NK-92 (cell line): Measurements from ENCODE around the gene KRTAP4-3.
"Not testable (repeated sequence)": the region's sequence is repeated elsewhere in the genome, so short reads cannot be mapped to it uniquely, and the experiment has no call there.

Experiments used
- DNase-seq: peaks from one replicate; lab custom pipeline; 2025; ENCODE audit not compliant: unreplicated experiment; lab: John Stamatoyannopoulos, UW

Gene KRTAP4-3

GRCh38 chr17:41168121-41168520, at the start of gene KRTAP4-3:
Gene KRTAP4-3, minus strand, starts transcription at chr17:41168221. Its CDS starts 49 bp downstream, at chr17:41168172.
- no peak for DNase-seq

- no peak for DNase-seq
Measured at GRCh38 chr17:41215681-41216080, 47.7 kb upstream of the KRTAP4-3 start.

GRCh38 chr17:41212524-41213169, 44.6 kb upstream of the KRTAP4-3 start:
- no peak for DNase-seq

GRCh38 chr17:41211845-41212466, 43.9 kb upstream of the KRTAP4-3 start:
- no peak for DNase-seq

GRCh38 chr17:41199421-41200078, 31.5 kb upstream of the KRTAP4-3 start:
- DNase-seq = no peak

GRCh38 chr17:41196068-41196467, 28.0 kb upstream of the KRTAP4-3 start:
- no peak for DNase-seq

GRCh38 chr17:41190328-41190727, 22.3 kb upstream of the KRTAP4-3 start:
- DNase-seq = no peak

GRCh38 chr17:41189837-41190318, 21.9 kb upstream of the KRTAP4-3 start, which contains the start of gene KRTAP9-1:
Gene KRTAP9-1, plus strand, starts transcription at chr17:41189887. Its CDS starts 0 bp downstream, at chr17:41189887.
- not testable (repeated sequence) for DNase-seq

- DNase-seq = no peak
Measured at GRCh38 chr17:41186872-41187271, 18.9 kb upstream of the KRTAP4-3 start.

GRCh38 chr17:41185001-41185400, 17.0 kb upstream of the KRTAP4-3 start:
- DNase-seq = no peak

- DNase-seq = no peak
Measured at GRCh38 chr17:41184480-41184961, 16.5 kb upstream of the KRTAP4-3 start, which contains the start of gene KRTAP4-1. Gene KRTAP4-1, minus strand, starts transcription at chr17:41184911. Its CDS starts 57 bp downstream, at chr17:41184854.

GRCh38 chr17:41178843-41179616, 11.0 kb upstream of the KRTAP4-3 start:
- no peak for DNase-seq

- no peak for DNase-seq
Measured at GRCh38 chr17:41178341-41178740, 10.3 kb upstream of the KRTAP4-3 start.

GRCh38 chr17:41177727-41178271, 9.8 kb upstream of the KRTAP4-3 start, which contains the start of gene KRTAP4-2:
Gene KRTAP4-2, minus strand, starts transcription at chr17:41178221. Its CDS starts 57 bp downstream, at chr17:41178164.
- no peak for DNase-seq

GRCh38 chr17:41176744-41177387, 8.8 kb upstream of the KRTAP4-3 start:
- no peak for DNase-seq

- DNase-seq = no peak
Measured at GRCh38 chr17:41171886-41172285, 3.9 kb upstream of the KRTAP4-3 start.

- DNase-seq = no peak
Measured at GRCh38 chr17:41167561-41167960, 460 bp downstream of the KRTAP4-3 start.

GRCh38 chr17:41163828-41164227, 4.2 kb downstream of the KRTAP4-3 start:
- no peak for DNase-seq

- no peak for DNase-seq
Measured at GRCh38 chr17:41160648-41161047, 7.4 kb downstream of the KRTAP4-3 start, which contains the start of gene KRTAP4-4. Gene KRTAP4-4, minus strand, starts transcription at chr17:41160748. Its CDS starts 57 bp downstream, at chr17:41160691.

- not testable (repeated sequence) for DNase-seq
Measured at GRCh38 chr17:41160190-41160589, 7.8 kb downstream of the KRTAP4-3 start.
